Frontal cortex (tissue), 4 donors: ENCODE results near the gene DHDH. TPM values are rescaled to one million over a fixed set of nuclear protein-coding genes. Genes with fewer than 3 reads are reported as not detected.
A peak's percentile ranks its signal among the peaks of the same experiment; 100 is the strongest.

Experiments
- DNase-seq, 2 donors: peaks; one replicate each; pipeline ENCODE4 v3.0.0; 2012; ENCODE audit warnings: low spot score in 2 of 2
- FAIRE-seq: peaks from 2 replicates; lab custom pipeline; 2012; peaks lifted over from hg19 to GRCh38; lab: Jason Lieb, UNC
- total RNA-seq: library from RNA; depleted of rRNA; stranded (reverse); fragments of >200 nt; gene quantifications from one replicate; pipeline ENCODE4 v1.2.3, GENCODE V29; 2014
- donor health status: control.
- donor health status: control.
- donor health status: control.

The DHDH gene
- total RNA-seq, 1 donor from 2014 or later: not detected

- FAIRE-seq (no peak), DNase-seq (no peak)
Measured at GRCh38 chr19:48945415-48945814, 11.9 kb downstream of the DHDH start.

DNA sequence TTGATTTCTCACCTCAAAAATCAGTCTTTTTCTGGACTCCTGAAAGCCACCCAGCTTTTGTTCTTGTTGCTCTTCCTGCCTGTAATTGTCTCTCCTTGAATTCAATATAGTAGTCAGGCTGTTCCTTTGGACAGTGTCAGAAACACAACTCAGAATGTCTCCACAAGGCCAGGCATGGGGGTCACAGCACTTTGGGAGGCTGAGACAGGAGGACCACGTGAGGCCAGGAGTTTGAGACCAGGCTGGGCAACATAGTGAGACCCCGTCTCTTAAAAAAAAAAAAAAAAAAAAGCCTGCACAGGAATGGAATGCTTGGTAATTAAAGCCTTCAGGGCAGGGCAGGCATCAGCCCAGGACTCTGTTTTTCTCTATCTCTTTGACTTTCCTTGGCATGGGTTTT lies 12.3 kb downstream of the DHDH start:
- DNase-seq: no peak
- FAIRE-seq: no peak

GRCh38 chr19:48946463-48947257 lies 13.2 kb downstream of the DHDH start:
- DNase-seq (no peak), FAIRE-seq (no peak)

- DNase-seq (no peak), FAIRE-seq (no peak)
Measured at GRCh38 chr19:48947258-48947542, 13.7 kb downstream of the DHDH start.

GRCh38 chr19:48950159-48950558 lies 16.7 kb downstream of the DHDH start:
- DNase-seq (no peak), FAIRE-seq (no peak)

- DNase-seq (no peak), FAIRE-seq (no peak)
Measured at GRCh38 chr19:48950830-48951519, 17.5 kb downstream of the DHDH start.

- DNase-seq: no peak
- no peak for FAIRE-seq
Measured at GRCh38 chr19:48953141-48953540, 19.6 kb downstream of the DHDH start.

GRCh38 chr19:48953990-48954594 lies 20.6 kb downstream of the DHDH start:
- no peak for FAIRE-seq
- DNase-seq: no peak

GRCh38 chr19:48954595-48955307 lies 21.3 kb downstream of the DHDH start, which contains the start of gene BAX:
Gene BAX, plus strand, starts transcription at chr19:48954875. Its CDS starts 54 bp downstream, at chr19:48954929.
- FAIRE-seq: no peak

DNA sequence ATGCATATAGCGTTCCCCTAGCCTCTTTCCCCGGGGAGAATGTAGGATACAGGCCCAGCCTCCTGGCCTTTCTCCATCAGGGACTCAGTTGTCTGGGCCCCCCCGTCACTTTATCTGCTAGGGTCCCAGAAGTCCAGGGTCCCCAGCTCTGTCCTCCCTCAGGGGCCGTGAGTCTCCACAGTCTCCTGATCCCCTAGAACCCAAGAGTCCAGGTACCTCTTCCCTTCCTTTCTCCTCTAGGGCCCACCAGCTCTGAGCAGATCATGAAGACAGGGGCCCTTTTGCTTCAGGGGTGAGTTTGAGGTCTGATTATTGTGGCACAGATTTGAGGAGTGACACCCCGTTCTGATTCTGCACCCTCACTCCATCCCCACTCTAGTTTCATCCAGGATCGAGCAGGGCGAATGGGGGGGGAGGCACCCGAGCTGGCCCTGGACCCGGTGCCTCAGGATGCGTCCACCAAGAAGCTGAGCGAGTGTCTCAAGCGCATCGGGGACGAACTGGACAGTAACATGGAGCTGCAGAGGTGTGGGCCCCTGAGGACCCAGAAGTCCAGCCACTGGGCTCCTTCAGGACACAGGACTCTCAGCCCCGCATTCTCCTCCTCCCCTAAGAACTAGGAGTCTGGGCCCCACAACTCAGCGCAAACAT lies 21.9 kb downstream of the DHDH start:
- DNase-seq: no peak
- no peak for FAIRE-seq

More at GRCh38 chr19:48954595-48955307, 21.3 kb downstream of the DHDH start, which contains the start of gene BAX:
- peak; percentile 96 to 97 for DNase-seq

DNA sequence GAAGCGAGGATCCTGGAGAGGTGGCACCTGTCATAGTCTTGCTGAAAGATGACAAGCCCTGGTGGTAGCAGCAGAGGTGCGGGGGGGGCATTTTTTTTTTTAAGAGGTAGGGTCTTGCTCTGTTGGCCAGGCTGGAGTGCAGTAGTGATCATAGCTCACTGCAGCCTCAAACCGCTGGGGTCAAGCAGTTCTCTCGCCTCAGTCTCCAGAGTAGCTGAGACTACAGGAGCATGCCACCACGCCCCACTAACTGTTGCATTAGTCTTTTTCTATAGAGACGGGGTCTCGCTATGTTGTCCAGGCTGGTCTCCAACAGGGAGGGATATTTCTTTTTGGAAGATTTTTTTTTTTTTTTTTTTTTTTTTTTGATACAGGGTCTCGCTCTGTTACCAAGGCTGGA lies 24.5 kb downstream of the DHDH start:
- no peak for FAIRE-seq
- no peak for DNase-seq

DNA sequence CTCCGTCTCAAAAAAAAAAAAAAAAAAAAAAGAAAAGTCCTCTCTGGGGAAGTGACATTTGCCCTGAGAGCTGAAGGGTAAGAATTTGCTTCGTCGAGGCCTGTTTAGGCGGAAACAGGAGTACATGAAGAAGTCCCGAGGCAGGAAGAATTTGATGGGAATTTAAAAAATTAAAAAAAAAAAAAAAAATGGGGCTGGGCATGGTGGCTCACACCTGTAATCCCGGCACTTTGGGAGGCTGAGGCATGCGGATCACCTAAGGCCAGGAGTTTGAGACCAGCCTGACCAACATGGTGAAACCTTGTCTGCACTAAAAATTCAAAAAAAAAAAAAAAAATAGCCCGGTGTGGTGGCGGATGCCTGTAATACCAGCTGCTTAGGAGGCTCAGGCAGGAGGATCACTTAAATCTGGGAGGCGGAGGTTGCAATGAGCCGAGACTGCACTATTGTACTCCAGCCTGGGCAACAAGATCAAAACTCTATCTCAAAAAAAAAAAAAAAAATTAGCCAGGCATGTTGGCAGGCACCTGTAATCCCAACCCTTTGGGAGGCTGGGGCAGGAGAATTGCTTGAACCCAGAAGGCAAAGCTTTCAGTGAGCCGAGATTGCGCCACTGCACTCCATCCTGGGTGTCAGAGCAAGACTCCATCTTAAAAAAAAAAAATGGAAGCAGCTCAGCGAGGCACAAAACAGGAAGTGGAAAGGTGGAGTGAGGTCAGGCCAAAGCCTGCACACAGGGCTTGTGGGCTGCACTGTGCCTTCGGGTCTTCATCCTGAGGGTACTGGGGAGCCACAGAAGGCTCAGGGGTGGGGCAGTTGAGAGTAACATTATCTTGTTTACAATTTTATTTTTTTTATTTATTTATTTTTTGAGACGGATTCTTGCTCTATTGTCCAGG lies 26.1 kb downstream of the DHDH start:
- DNase-seq (no peak), FAIRE-seq (no peak)

- FAIRE-seq (no peak), DNase-seq (no peak)
Measured at GRCh38 chr19:48961051-48961649, 27.7 kb downstream of the DHDH start.

DNA sequence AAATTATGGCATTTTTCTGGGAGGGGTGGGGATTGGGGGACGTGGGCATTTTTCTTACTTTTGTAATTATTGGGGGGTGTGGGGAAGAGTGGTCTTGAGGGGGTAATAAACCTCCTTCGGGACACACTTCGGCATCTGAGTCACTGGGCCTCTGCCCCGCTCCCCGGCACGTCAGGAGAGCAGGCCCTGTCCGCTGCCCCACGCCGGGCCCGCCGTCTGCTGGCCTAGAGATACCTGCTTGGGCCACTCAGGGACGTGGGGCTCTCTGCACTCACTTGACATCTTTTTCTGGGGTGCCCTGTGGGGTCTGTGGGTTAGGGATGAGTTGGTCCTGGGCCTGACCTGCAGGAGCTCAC lies 28.2 kb downstream of the DHDH start:
- no peak for FAIRE-seq
- DNase-seq: no peak

GRCh38 chr19:48962029-48962848 lies 28.7 kb downstream of the DHDH start:
- FAIRE-seq (no peak), DNase-seq (peak in 1 of 2 donors; percentile 30)

GRCh38 chr19:48962849-48963165 lies 29.3 kb downstream of the DHDH start:
- FAIRE-seq (no peak), DNase-seq (no peak)

DNA sequence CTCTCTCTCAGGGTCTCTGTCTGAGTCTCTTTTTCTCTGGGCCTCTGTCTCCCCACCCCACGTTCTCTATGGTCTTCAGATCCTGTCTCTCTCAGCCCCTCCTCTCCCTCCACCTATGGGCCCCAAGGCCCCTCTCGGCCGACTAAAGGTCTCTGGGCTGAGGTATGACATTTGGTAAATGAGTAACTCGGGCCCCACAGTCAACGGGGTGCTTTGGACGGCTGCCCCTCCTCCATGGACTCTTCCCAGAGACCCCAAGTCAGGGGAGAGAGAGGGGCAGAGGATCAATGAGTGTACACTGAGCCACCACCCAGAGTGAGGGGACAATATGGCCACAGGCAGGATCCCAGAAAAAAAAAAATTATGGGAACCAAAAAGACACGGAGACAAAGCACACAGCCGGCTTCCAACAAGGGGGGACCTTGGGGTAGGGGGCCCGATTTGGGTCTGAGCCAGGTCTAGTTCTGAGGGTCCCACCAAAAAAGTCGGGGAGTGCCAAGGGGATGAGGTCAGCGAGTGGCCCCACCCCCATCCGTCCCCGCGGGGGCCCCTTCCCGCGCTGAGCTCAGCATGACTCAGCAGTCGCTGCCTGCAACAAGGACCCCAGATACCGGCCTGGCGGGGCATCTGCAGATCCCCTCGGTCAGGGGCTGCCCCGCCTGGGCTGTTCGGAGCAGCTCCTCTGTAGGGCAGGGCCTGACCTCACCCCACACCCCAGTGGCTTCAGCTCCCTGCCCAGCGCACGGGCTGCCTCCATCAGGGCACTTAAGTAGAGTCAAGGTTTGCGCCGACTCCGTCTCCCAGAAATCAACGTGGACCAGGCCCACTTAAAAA lies 30.1 kb downstream of the DHDH start:
- peak; percentile 83 to 86 for DNase-seq
- no peak for FAIRE-seq
